H9 (cell line): Measurements from ENCODE around the gene RND3. TPM values are rescaled to one million over a fixed set of nuclear protein-coding genes. Genes with fewer than 3 reads are reported as not detected.

Experiments used
- DNase-seq: peaks from one replicate; pipeline ENCODE4 v3.0.0-alpha.2; 2017
- H2AFZ ChIP-seq: one replicate; pipeline ENCODE4 v1.6.1; 2013; ENCODE audit warnings: mild to moderate bottlenecking, low read length, control low read depth, moderate library complexity
- H2AK5ac ChIP-seq: 2 replicates; pipeline ENCODE4 v1.6.1; 2013; ENCODE audit warnings: low read length, control low read depth, mixed read lengths; ENCODE audit not compliant: insufficient read length
- H2BK120ac ChIP-seq: one replicate; pipeline ENCODE4 v1.6.1; 2013; ENCODE audit warnings: low read depth, mild to moderate bottlenecking, low read length, control low read depth, inconsistent platforms; ENCODE audit not compliant: poor library complexity, severe bottlenecking
- H2BK12ac ChIP-seq: 2 replicates; pipeline ENCODE4 v1.6.1; 2013; ENCODE audit warnings: low read length, control low read depth, mixed read lengths, low read depth; ENCODE audit not compliant: insufficient read length
- H2BK15ac ChIP-seq: 2 replicates; pipeline ENCODE4 v1.6.1; 2013; ENCODE audit warnings: low read depth, low read length, control low read depth
- H2BK20ac ChIP-seq: one replicate; pipeline ENCODE4 v1.6.1; 2013; ENCODE audit warnings: low read depth, mild to moderate bottlenecking, low read length, control low read depth, inconsistent platforms; ENCODE audit not compliant: poor library complexity, severe bottlenecking
- H2BK5ac ChIP-seq: 2 replicates; pipeline ENCODE4 v1.6.1; 2013; ENCODE audit warnings: low read length, control low read depth, mixed read lengths; ENCODE audit not compliant: insufficient read length
- H3K14ac ChIP-seq: 2 replicates; pipeline ENCODE4 v1.6.1; 2013; ENCODE audit warnings: low read length, control low read depth; ENCODE audit not compliant: insufficient read depth
- H3K18ac ChIP-seq: 2 replicates; pipeline ENCODE4 v1.6.1; 2013; ENCODE audit warnings: low read depth, mild to moderate bottlenecking, mixed read lengths, low read length, control low read depth; ENCODE audit not compliant: insufficient read length
- H3K23ac ChIP-seq: 2 replicates; pipeline ENCODE4 v1.6.1; 2013; ENCODE audit warnings: low read length, control low read depth, mixed read lengths, low read depth; ENCODE audit not compliant: insufficient read length
- H3K23me2 ChIP-seq: 2 replicates; pipeline ENCODE4 v1.6.1; 2013; ENCODE audit warnings: low read depth, mild to moderate bottlenecking, mixed read lengths, low read length, control low read depth; ENCODE audit not compliant: insufficient read length, poor library complexity, severe bottlenecking
- H3K27ac ChIP-seq: 2 replicates; pipeline ENCODE4 v1.5.1; 2013; ENCODE audit warnings: low read length, control low read depth, mixed read lengths, low read depth; ENCODE audit not compliant: insufficient read length
- H3K27me3 ChIP-seq: 2 replicates; pipeline ENCODE4 v1.6.1; 2013; ENCODE audit warnings: low read length, control low read depth, inconsistent platforms; ENCODE audit not compliant: insufficient read depth
- H3K4ac ChIP-seq: 2 replicates; pipeline ENCODE4 v1.6.1; 2013; ENCODE audit warnings: low read depth, mild to moderate bottlenecking, control low read depth, inconsistent platforms, low read length, moderate library complexity
- H3K4me1 ChIP-seq: 2 replicates; pipeline ENCODE4 v1.6.1; 2013; ENCODE audit warnings: low read length, control low read depth, inconsistent platforms; ENCODE audit not compliant: insufficient read depth
- H3K4me2 ChIP-seq: 2 replicates; pipeline ENCODE4 v1.6.1; 2013; ENCODE audit warnings: low read length, control low read depth, mixed read lengths; ENCODE audit not compliant: insufficient read length, insufficient read depth
- H3K56ac ChIP-seq: 2 replicates; pipeline ENCODE4 v1.6.1; 2013; ENCODE audit warnings: low read depth, mild to moderate bottlenecking, mixed read lengths, low read length, control low read depth; ENCODE audit not compliant: insufficient read length
- H3K79me1 ChIP-seq: 2 replicates; pipeline ENCODE4 v1.6.1; 2013; ENCODE audit warnings: low read depth, mild to moderate bottlenecking, moderate library complexity, low read length, control low read depth, inconsistent platforms; ENCODE audit not compliant: insufficient read depth, poor library complexity, severe bottlenecking
- H3K79me2 ChIP-seq: 2 replicates; pipeline ENCODE4 v1.6.1; 2013; ENCODE audit warnings: low read length, control low read depth, inconsistent platforms; ENCODE audit not compliant: insufficient read depth
- H3K9ac ChIP-seq: 2 replicates; pipeline ENCODE4 v1.6.1; 2013; ENCODE audit warnings: low read length, control low read depth, mixed read lengths; ENCODE audit not compliant: insufficient read length; ENCODE audit errors: extremely low read depth
- H3K9me3 ChIP-seq: one replicate; pipeline ENCODE4 v1.6.1; 2013; ENCODE audit warnings: low read depth, low read length, inconsistent platforms; ENCODE audit not compliant: control insufficient read depth
- H3T11ph ChIP-seq: one replicate; pipeline ENCODE4 v1.6.1; 2013; ENCODE audit warnings: mild to moderate bottlenecking, low read length, control low read depth, inconsistent platforms
- H4K20me1 ChIP-seq: one replicate; pipeline ENCODE4 v1.6.1; 2013; ENCODE audit not compliant: control insufficient read depth, insufficient read length, insufficient read depth
- H4K5ac ChIP-seq: 2 replicates; pipeline ENCODE4 v1.6.1; 2013; ENCODE audit warnings: low read depth, mild to moderate bottlenecking, mixed read lengths, low read length, control low read depth; ENCODE audit not compliant: insufficient read length
- H4K8ac ChIP-seq: replicated peaks from 2 replicates; pipeline ENCODE4 v1.6.1; 2013; ENCODE audit warnings: low read length, control low read depth, mixed read lengths, low read depth; ENCODE audit not compliant: insufficient read length
- H4K91ac ChIP-seq: 2 replicates; pipeline ENCODE4 v1.6.1; 2013; ENCODE audit warnings: low read depth, mild to moderate bottlenecking, moderate library complexity, mixed read lengths, low read length, control low read depth; ENCODE audit not compliant: insufficient read length
- H3K27ac Mint-ChIP-seq, 3 experiments: 2 replicates in 2 of 3; 3 replicates in 1 of 3; pipeline ENCODE4 v1.8.0; 2020 to 2021; ENCODE audit warnings: mixed read lengths in 3 of 3, mild to moderate bottlenecking in 1 of 3, moderate library complexity in 1 of 3
- H3K27me3 Mint-ChIP-seq: 2 replicates; pipeline ENCODE4 v1.8.0; 2021; ENCODE audit warnings: low read depth, mild to moderate bottlenecking, moderate library complexity, mixed read lengths
- H3K36me3 Mint-ChIP-seq, 3 experiments: 2 replicates in 2 of 3; 3 replicates in 1 of 3; pipeline ENCODE4 v1.8.0; 2020 to 2021; ENCODE audit warnings: low read depth in 3 of 3, mixed read lengths in 3 of 3; ENCODE audit not compliant: insufficient read depth in 1 of 3
- H3K4me1 Mint-ChIP-seq, 2 experiments: 2 replicates each; pipeline ENCODE4 v1.8.0; 2020; ENCODE audit warnings: mixed read lengths in 2 of 2
- H3K4me3 Mint-ChIP-seq, 2 experiments: 2 replicates in 1 of 2; 3 replicates in 1 of 2; pipeline ENCODE4 v1.8.0; 2020 to 2021; ENCODE audit warnings: mild to moderate bottlenecking in 2 of 2, mixed read lengths in 2 of 2, moderate library complexity in 1 of 2
- H3K9me3 Mint-ChIP-seq, 2 experiments: 2 replicates in 1 of 2; 3 replicates in 1 of 2; pipeline ENCODE4 v1.8.0; 2020; ENCODE audit warnings: mild to moderate bottlenecking in 2 of 2, mixed read lengths in 2 of 2, moderate library complexity in 1 of 2
- total RNA-seq: library from RNA; stranded (reverse); gene quantifications from 2 replicates; pipeline ENCODE4 v1.2.1, GENCODE V29; 2021
- TF ChIP-seq, protein P1 (sequence below): fragments of 200-600 bp; sonication (generic); conservative IDR thresholded peaks from 3 replicates; pipeline ENCODE4 v1.8.0; 2021; ENCODE audit warnings: antibody characterized with exemption, mild to moderate bottlenecking

Gene RND3
- total RNA-seq, 1 experiment from 2014 or later = 62.6 TPM

DNA sequence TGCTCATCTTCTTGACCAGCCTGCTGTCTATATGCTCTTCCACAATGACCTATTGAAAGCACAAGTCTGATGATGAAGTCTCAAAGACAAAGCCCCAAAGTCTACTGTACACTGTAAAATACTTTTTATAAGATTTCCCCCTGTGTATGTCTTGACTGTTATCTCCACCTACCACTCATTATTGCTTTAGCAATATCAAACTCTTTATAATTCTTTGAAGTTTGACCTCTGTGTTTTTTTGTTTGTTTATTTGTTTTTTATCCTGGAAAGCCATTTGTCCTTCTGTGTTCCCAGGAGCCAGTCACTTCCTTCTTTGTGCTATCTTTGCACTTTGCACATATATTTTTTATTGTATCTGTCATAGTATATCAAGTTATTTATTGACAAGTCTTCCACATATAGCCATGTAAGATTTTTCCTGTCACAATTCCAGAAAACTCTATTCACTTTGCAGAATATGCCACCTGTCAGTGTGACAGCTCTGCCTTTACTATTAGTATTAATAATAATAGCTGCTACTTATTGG is 66.3 kb downstream of the RND3 start:
- Histone ChIP-seq H2BK15ac (no peak overlapping the region), H2BK5ac (no peak overlapping the region), H3K4me1 (no peaks in the 10 kb centered on the region; the same call in 1 of the 2 replicates), H2BK12ac (no peak overlapping the region), H3K23ac (no peak overlapping the region), H2AK5ac (no peak overlapping the region), H3T11ph (no peak overlapping the region), H2AFZ (no peak overlapping the region), H3K27me3 (no peaks in the 10 kb centered on the region), H3K9me3 (no peaks in the 10 kb centered on the region), H4K91ac (no peak overlapping the region), H4K20me1 (no peaks in the 10 kb centered on the region), H4K5ac (no peak overlapping the region), H3K79me2 (no peaks in the 10 kb centered on the region), H3K79me1 (no peaks in the 10 kb centered on the region), H3K27ac (no peak overlapping the region), H3K4me2 (no peak overlapping the region), H3K56ac (no peak overlapping the region), H3K9ac (no peak overlapping the region), H3K14ac (no peak overlapping the region), H3K4ac (no peak overlapping the region), H2BK120ac (no peak overlapping the region), H3K18ac (no peak overlapping the region), H4K8ac (no peak overlapping the region), H2BK20ac (no peak overlapping the region), H3K23me2 (no peaks in the 10 kb centered on the region)
- Mint-ChIP-seq H3K9me3 (peaks cover 0 to 4% of the 10 kb centered on the region in 2 experiments; a peak in 1 of 5 replicates), H3K4me3 (no peak overlapping the region), H3K36me3 (peaks cover 2 to 7% (median 4%) of the 10 kb centered on the region in 3 experiments; a peak in 4 of 7 replicates), H3K27ac (no peak overlapping the region), H3K4me1 (peaks cover 11 to 14% of the 10 kb centered on the region in 2 experiments), H3K27me3 (no peaks in the 10 kb centered on the region)
- DNase-seq = no peak
- TF ChIP-seq, protein P1, sequence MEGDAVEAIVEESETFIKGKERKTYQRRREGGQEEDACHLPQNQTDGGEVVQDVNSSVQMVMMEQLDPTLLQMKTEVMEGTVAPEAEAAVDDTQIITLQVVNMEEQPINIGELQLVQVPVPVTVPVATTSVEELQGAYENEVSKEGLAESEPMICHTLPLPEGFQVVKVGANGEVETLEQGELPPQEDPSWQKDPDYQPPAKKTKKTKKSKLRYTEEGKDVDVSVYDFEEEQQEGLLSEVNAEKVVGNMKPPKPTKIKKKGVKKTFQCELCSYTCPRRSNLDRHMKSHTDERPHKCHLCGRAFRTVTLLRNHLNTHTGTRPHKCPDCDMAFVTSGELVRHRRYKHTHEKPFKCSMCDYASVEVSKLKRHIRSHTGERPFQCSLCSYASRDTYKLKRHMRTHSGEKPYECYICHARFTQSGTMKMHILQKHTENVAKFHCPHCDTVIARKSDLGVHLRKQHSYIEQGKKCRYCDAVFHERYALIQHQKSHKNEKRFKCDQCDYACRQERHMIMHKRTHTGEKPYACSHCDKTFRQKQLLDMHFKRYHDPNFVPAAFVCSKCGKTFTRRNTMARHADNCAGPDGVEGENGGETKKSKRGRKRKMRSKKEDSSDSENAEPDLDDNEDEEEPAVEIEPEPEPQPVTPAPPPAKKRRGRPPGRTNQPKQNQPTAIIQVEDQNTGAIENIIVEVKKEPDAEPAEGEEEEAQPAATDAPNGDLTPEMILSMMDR = no peak
